ENCODE measurements around the gene TTC7B. TPM values are rescaled to one million over a fixed set of nuclear protein-coding genes. Genes with fewer than 3 reads are reported as not detected.

The TTC7B gene
- total RNA-seq, 1 experiment from 2014 or later: 70.6 TPM

DNA sequence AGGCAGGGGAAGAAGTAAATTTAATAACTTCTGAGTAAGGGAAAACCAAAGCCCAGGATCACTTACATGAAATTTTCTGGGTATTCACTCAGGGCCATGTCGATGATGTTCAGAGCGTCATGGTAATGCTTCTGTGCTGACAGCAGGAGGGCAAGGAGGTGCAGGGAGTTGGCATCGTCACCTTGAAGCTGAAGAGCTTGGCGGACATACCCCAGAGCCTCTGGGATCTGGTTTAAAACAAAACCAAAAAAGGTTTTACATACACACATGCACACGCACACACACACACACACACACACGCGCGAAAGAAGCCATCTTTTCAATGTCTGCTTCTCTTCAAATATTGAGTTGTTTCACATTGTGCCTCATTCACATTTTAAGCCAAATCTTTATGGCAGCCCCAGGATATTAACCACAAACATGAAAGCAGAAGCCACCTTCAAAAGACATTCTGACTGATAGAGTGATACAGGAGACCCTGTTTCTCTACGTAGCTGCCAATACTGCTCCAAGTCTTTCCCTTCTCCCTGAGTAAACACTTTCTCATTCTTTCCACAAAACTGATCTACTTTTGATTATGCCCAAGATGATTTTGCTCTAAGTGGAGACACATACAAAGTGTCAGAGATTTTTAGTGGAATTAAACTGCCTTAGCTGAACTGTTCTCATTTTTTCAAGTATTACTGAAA, 172.1 kb downstream of the TTC7B start:
- no peaks in the 10 kb centered on the region for H3K9me2 ChIP-seq (ENCODE audit: insufficient read depth)
- no peaks in the 10 kb centered on the region for H3K27me3 ChIP-seq (ENCODE audit: insufficient read depth, low read length)
- no peaks in the 10 kb centered on the region for H3K9me3 ChIP-seq (ENCODE audit: control insufficient read depth in 1 of 2, insufficient read depth in 1 of 2, low read depth in 1 of 2, low read length in 2 of 2)
- TF ChIP-seq EGR1 (IDR thresholded peaks at IDR 0.05; ENCODE audit: low read depth) (no peak), ATF3 (IDR thresholded peaks at IDR 0.05) (no peak), SIN3A (IDR thresholded peaks at IDR 0.05; ENCODE audit: low read depth) (no peak), CEBPB (IDR thresholded peaks at IDR 0.05; ENCODE audit: low read depth) (no peak), SP1 (IDR thresholded peaks at IDR 0.05; ENCODE audit: low read depth) (no peak), JUND (IDR thresholded peaks at IDR 0.05) (no peak), ZFX (IDR thresholded peaks at IDR 0.05) (no peak), FOSL1 (IDR thresholded peaks at IDR 0.05; ENCODE audit: low read depth) (no peak), EZH2 (IDR thresholded peaks at IDR 0.05) (no peak), EZH2phosphoT487 (IDR thresholded peaks at IDR 0.05; ENCODE audit: borderline replicate concordance) (no peak), ELF1 (IDR thresholded peaks at IDR 0.05; ENCODE audit: borderline replicate concordance, low read depth) (no peak), CBX3 (IDR thresholded peaks at IDR 0.05; ENCODE audit: low read depth) (no peak), POLR2AphosphoS5 (IDR thresholded peaks at IDR 0.05; ENCODE audit: low read depth, low read length) (no peak), YY1 (IDR thresholded peaks at IDR 0.05; ENCODE audit: extremely low read depth, insufficient replicate concordance, low read depth, low read length) (no peak), RAD21 (IDR thresholded peaks at IDR 0.05; ENCODE audit: low read depth) (no peak), ZNF274 (IDR thresholded peaks at IDR 0.05; ENCODE audit: low read depth, low read length) (no peak), TCF7L2 (IDR thresholded peaks at IDR 0.05; ENCODE audit: borderline replicate concordance, extremely low read depth, insufficient read depth, insufficient read length) (no peak)
- TF ChIP-seq, protein P1, sequence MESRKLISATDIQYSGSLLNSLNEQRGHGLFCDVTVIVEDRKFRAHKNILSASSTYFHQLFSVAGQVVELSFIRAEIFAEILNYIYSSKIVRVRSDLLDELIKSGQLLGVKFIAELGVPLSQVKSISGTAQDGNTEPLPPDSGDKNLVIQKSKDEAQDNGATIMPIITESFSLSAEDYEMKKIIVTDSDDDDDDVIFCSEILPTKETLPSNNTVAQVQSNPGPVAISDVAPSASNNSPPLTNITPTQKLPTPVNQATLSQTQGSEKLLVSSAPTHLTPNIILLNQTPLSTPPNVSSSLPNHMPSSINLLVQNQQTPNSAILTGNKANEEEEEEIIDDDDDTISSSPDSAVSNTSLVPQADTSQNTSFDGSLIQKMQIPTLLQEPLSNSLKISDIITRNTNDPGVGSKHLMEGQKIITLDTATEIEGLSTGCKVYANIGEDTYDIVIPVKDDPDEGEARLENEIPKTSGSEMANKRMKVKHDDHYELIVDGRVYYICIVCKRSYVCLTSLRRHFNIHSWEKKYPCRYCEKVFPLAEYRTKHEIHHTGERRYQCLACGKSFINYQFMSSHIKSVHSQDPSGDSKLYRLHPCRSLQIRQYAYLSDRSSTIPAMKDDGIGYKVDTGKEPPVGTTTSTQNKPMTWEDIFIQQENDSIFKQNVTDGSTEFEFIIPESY (IDR thresholded peaks at IDR 0.05; ENCODE audit: extremely low read depth, insufficient replicate concordance, low read length): no peak
- TF ChIP-seq, protein P2, sequence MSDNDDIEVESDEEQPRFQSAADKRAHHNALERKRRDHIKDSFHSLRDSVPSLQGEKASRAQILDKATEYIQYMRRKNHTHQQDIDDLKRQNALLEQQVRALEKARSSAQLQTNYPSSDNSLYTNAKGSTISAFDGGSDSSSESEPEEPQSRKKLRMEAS (IDR thresholded peaks at IDR 0.05): no peak
- RAD21 ChIA-PET (ENCODE audit: low non-redundant PET in 1 of 2, low total read pairs in 2 of 2, uncharacterized antibody in 2 of 2, unreplicated experiment in 2 of 2): no interaction called here
- no peak for ATAC-seq
- no TSS peak for BruUV-seq (replicated peaks)
- H2AFZ ChIP-seq (ENCODE audit: low read depth, low read length, poor library complexity, severe bottlenecking): no peak overlapping the region
- POLR2A ChIA-PET: no interaction called here
- DNase-seq (ENCODE audit: low read depth, low spot score): no peak
- CTCF ChIA-PET: no interaction called here
- H3K27ac ChIP-seq (ENCODE audit: low read depth, low read length): no peak overlapping the region
- H3K9ac ChIP-seq (ENCODE audit: low read length): no peak overlapping the region
- H3K79me2 ChIP-seq (ENCODE audit: insufficient read depth, low read length): no peaks in the 10 kb centered on the region
- no peaks in the 10 kb centered on the region; the same call in 1 of the 2 replicates for H4K20me1 ChIP-seq (ENCODE audit: insufficient read depth)
- intact Hi-C loops (cut with micrococcal nuclease): no loop called here
- H3K4me2 ChIP-seq (ENCODE audit: low read length): no peak overlapping the region
- peaks cover 15 to 29% of the 10 kb centered on the region in 2 experiments for H3K4me1 ChIP-seq (ENCODE audit: control insufficient read depth in 1 of 2, insufficient read depth in 2 of 2, low read length in 2 of 2)
- H3K36me3 ChIP-seq (ENCODE audit: control insufficient read depth in 1 of 2, insufficient read depth in 2 of 2, low read length in 2 of 2): no peaks in the 10 kb centered on the region
- no peak overlapping the region for H3K4me3 ChIP-seq (replicated peaks in 1 of 2; ENCODE audit: low read depth in 1 of 2, low read length in 2 of 2)
